SKM-1 (cell line): ENCODE data around the gene PRKACG.
"Not testable (repeated sequence)": the region's sequence is repeated elsewhere in the genome, so short reads cannot be mapped to it uniquely, and the experiment has no call there.

ENCODE experiments used
- DNase-seq: peaks from one replicate; lab custom pipeline; 2025; ENCODE audit not compliant: unreplicated experiment; lab: John Stamatoyannopoulos, UW

PRKACG gene

GRCh38 chr9:69027355-69028097 is 13.6 kb upstream of the PRKACG start:
- DNase-seq, result no peak

GRCh38 chr9:69023650-69024049 is 9.7 kb upstream of the PRKACG start:
- no peak for DNase-seq

GRCh38 chr9:69020301-69021145 is 6.6 kb upstream of the PRKACG start:
- DNase-seq, result no peak

DNA sequence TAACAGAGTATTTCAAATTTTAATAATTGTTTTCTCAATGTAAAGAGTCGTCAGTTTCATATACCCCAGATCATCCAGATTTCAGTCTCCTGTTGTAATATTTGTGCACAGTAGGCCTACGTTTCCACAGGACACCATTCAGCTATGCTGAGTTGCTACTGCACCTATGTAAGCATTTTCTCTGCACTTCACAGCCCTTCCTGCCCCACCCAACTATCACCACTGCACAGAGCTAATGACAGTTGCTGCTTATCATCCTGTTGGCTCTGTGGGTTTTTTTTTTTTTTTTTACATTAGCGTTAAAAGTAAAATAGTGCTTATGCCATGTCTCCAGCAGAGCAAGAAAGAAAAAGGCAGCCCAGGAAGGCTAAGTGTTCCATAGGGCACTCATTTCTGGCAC is 5.9 kb upstream of the PRKACG start:
- no peak for DNase-seq

GRCh38 chr9:69018737-69019136 is 4.8 kb upstream of the PRKACG start:
- DNase-seq, result no peak

GRCh38 chr9:69016191-69017096 is 2.5 kb upstream of the PRKACG start:
- no peak for DNase-seq

- no peak for DNase-seq
Observed at GRCh38 chr9:69013382-69013727, 558 bp downstream of the PRKACG start.

DNA sequence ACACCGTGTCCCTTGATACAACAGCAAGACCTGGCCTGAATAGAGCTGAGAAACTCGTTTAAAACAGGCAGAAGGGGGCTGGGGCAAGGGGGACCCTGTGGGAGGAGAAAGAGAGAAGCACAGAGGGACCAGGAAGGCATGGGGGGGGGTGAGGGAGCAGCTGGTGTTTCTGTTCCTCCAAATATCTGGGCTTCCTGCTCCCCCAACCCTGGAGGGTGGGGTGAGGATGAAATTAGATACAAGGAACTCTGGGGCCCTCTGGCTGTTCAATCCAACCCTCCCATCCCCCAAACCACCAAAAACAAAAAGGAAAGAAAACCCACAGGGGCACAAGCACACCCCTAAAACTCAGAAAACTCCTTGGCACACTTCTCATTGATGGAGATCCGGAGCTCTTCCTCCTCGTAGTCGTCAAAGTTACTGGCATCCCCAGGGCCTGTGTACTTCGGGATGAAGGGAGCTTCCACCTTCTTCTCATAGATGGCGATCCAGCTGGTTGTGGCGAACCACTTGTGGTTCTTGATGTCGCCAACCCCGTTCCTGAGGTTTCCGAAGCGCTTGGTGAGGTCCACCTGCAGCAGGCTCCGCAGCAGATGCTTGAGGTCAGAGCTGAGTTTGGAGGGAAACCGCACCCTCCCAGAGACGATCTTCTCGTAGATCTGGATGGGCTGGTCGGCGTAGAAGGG is 1.1 kb downstream of the PRKACG start:
- DNase-seq, result no peak

DNA sequence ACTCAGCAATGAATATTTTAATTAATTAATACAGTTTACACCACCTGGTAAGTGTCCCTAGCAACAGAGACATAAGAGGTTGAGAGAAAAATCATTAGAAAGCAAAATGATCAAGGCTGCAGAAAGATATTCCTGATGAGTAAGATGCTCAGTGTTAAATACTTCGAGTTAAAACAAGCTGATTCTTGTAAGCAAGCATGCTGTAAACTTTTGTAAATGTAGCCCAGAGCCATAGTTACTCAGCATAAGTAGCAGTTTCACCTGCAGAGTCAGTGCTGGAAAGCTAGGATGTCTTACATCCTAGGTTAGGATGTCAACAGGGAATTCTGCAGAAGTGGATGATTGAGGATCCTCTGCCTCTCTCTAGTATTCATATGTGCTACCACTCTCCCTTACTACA is 4.2 kb downstream of the PRKACG start:
- DNase-seq, result no peak

GRCh38 chr9:69004836-69005235 is 9.1 kb downstream of the PRKACG start:
- no peak for DNase-seq

- no peak for DNase-seq
Observed at GRCh38 chr9:69003051-69003450, 10.9 kb downstream of the PRKACG start.

DNA sequence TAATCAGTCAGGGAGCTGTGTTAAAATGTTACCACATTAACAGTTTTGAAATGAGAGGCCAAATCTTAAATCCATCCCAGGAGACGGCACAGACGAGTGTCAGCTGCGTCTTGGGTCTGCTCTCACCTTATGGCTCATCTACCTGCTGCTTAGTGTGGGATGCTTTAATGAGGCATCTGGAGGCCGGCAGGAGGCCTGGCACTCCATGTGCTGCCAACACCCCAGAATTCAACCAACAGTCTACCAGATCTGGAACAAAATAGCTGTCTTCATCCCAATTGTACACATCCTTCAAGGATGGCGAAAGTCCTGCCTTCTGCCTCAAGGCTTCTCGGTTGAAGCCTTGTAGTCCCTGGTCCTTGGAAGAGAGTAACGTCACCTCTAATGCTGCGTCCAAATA is 12.0 kb downstream of the PRKACG start:
- DNase-seq, result no peak

- DNase-seq, result peak; percentile 38
Observed at GRCh38 chr9:68999393-69000105, 14.4 kb downstream of the PRKACG start.

DNA sequence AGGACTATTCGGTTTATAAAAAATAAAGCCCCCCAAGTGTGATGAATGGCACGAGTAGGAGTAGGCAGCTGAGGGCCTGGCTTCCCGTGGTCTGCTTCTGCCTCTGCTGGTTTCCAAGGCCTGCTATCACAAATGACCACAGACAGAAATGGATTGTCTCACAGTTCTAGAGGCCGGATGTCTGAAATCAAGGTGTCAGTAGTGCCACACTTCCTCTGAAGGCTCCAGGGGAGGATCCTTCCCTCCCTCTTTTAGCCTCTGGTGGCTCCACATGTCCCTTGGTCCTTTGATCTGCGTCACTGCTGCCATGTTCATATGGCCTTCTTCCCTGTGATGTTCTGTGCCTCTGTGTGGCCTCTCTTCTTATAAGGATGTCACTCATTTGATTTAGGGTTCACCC is 15.1 kb downstream of the PRKACG start:
- DNase-seq, result no peak

DNA sequence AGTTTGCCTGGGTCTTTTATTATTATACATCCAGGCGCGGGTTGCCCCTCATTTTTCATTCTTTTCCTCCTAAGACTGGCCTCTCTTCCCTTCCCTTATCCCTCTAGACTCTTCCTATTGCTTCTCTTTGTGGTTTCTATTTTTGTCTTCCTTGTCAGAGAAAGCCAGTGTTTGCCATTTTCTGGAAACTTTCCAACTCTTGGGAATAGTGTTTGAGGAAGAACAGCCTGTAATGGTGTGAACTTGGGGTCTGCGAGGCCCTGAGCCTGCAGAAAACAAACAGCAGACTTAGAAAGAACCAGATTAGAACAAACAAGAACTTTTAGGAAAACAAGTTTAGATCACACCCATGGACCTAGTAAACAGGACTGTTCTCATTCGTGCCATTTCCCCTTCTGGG is 15.5 kb downstream of the PRKACG start:
- DNase-seq, result no peak

DNA sequence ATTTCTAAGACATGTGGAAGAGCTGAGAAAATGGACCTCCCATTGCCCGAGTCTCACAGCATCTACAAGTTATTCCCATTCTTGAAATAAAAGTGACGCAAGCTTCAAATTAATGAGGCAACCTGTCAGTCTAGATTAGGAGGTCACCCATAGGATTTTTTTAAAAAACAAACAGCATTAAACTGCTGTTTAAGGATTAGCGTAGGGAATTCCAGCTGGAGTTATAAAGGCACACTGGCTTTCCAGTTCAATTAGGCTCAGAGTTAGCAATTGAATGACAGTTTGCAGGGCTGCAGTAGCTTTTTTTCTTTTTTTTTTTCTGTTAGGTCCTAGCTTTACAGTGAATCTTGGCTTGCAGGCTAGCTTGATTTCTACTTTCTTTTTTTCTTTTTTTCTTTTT is 16.2 kb downstream of the PRKACG start:
- no peak for DNase-seq

GRCh38 chr9:68996462-68996861 is 17.5 kb downstream of the PRKACG start:
- DNase-seq, result no peak

DNA sequence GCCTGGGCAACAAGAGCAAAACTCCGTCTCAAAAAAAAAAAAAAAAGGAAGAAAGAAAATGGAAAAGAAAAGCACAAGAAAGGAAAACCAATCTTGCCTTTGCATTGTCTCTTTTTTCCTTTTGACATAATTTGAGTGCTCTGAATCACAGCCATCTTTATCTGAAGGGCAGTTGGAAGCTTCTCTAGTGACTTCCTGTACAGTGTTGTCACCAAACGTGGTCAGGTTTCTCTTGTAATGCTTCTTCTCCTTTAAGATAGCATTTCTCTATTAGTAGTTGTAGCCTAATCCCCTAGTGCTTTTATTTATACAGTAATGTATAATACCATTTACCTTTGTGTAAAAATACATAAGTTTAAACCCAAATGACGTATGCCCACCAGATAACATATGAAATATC is 18.1 kb downstream of the PRKACG start:
- DNase-seq, result no peak

- no peak for DNase-seq
Observed at GRCh38 chr9:68991457-68991856, 22.5 kb downstream of the PRKACG start.

DNA sequence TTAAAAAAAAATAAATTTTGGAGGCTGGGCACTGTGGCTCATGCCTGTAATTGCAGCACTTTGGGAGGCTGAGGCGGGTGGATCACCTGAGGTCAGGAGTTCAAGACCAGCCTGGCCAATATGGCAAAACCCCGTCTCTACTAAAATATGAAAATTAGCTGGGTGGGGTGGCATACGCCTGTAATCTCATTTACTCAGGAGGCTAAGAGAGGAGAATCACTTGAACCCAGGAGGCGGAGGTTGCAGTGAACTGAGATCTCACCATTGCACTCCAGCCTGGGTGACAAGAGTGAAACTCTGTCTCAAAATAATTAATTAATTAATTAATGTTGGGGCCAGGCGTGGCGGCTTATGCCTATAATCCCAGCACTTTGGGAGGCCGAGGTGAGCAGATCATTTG is 27.0 kb downstream of the PRKACG start:
- DNase-seq, result not testable (repeated sequence)
